ENCODE results near the gene STK11IP.

DNA sequence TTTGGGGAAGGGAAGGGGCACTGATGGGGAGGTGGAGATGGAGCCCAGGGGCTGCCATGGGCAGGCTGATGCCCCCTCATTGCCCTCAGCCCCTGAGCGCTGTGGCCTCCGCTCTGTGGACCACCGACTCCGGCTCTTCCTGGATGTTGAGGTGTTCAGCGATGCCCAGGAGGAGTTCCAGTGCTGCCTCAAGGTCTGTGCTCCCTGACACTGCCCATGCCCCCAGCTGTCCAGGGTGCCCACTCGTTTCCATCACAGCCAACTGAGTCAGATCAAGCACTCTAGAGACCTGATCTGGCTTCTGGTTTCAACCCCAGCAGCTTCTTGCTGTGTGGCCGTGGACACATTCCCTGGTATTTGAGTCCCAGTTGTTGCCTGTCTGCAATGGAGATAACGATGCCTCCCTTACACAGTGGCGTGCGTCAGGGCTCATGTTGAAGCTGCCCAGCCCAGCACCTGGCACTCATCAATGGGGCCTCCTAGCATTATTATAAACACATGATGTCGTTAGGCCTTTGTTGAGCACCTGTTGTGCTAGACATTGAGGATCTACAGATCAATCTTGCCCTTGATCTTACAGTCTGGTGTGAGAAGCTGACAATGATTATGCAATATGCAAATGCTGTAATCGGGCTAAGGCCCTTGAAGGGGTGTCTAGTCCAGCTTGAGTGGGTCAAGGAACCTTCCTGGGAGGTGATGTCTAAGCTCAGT lies 14.4 kb downstream of the STK11IP start:
- TF ChIP-seq CTCF (IDR thresholded peaks at IDR 0.05): no peak
- no peak for TF ChIP-seq POLR2A (IDR thresholded peaks at IDR 0.05)
- no peak for TF ChIP-seq POLR2AphosphoS5 (IDR thresholded peaks at IDR 0.05)
